Stimulated activated CD4-positive, alpha-beta T cell treated with anti-CD3 and anti-CD28 coated beads, Interleukin-12 subunit alpha, Interleukin-12 subunit beta, amount 100 ng/mL, for 48 hours (primary cell): ENCODE results near the gene KDM5C.

Experiments used
- DNase-seq, 3 donors: peaks; one replicate each; pipeline ENCODE4 v3.0.0-alpha.2; 2020; ENCODE audit warnings: low read depth in 2 of 3, low spot score in 1 of 3

The KDM5C gene

DNA sequence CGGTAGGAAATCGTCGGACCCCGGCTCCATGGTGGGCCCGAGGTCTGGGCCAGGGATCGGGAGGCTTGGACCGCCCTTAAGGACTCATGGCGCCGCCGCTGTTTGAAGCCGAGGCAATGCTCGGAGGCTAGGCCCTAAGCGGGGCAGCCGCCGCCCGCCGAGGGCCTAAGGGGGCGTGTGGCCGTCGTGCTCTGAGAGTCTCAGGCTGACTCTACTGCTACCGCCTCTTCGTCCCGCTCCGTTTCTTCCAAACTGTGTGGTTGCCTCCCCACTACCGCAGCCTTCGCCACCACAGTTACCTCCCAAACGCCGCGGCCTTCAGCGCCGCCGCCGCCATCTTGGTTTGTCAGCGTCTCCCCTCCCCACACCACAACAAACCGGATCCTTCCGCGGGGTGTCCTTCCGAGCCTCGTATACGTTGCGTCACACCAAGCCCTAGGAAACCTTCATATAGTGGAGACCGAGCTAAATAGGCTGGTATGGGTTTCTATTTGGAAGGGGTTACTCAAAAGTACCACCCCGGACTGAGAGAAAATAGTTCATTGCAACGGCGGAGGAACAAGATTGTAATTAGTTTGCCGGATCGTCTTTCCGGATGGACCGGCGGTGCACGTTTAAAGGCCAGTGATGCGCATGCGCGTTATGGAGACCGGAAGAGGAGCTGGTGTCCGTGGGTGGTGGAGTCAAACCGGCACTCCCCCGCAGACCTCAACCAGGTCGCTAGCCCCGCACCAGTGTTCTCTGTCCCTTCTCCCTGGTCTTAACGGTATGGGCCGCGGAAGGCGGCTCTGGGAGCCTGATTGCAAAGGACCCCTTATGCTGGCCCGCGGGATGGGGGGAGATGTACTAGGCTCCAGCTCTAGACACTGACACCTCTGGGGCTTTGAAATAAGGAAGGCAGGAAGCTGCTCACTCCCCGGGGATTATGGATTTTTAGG is at the start of gene KDM5C:
KDM5C (minus strand) TSS at position 348 of the 938 bp plus-strand sequence; CDS start at position 30, 318 bp downstream.
- DNase-seq: peak; percentile 80 to 85 (median 81)

DNA sequence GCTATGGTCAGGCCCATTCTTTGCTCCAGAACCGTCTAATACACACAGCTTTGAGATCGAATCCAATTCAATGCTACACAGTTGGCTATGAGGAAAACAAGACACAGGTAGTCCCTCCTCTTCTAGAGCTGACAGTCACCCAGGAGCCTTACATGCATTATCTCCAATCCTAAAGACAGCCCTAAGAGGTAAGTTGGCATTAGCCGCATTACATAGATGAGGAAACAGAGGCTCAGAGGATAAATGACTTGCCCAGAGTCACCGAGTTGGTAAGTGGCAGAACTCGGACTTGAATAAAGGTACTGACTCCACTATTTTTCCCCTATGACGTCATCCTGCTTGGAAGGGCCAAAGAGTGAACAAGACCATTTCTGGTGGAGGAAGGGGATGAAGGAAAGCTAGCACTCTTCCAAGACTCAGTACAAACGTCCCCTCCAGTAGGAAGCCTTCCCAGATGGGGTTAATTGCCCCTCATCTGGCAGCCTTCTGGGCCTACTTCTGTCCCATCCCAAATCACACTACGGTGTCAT is 47.9 kb upstream of the KDM5C start:
- no peak for DNase-seq

DNA sequence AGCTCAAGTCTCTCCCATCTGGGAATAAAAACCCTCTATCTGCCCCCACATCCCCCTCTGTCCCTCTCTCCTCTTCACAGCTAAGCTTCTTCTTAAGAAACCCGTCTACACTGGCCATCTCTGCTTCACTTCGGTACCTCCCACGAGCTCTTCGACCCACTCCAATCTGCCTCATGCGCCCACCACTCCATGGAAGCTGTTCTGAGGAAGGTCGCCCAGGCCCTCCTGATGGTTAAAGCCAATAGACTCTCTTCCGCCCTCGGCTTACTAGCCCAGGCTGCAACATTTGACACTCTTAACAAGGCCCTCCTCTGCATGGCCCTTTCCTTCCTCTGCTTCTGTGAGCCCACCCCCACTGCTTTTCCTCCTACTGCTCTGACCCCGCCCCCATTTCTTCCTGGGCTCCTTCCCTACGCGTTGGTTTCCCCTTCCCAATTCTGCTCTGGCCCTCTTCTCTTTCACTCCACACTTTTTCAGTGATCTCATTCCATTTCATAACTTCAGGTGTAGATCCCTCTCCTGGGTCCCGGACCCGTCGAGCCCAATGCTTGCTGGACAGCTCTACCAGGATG is 44.6 kb upstream of the KDM5C start:
- DNase-seq: no peak

DNA sequence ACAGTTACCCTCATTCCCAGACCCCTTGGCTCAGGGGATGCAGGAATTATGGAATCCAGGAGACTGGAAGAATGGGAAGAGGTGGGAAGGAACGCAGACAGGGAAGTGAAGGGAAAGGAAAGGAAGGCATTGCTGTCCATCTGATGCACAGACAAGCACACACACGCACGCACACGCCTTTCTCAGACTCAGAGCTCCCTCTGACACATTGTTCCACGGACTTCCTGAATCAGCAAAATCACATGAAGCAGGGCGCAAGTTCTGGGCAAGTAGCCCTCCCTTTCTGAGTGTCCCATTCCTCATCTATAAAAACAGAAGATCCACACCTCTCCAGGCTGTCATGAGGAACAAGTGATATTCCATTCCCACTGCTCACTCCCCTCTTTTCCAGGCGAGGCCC is 43.2 kb upstream of the KDM5C start:
- DNase-seq: no peak

DNA sequence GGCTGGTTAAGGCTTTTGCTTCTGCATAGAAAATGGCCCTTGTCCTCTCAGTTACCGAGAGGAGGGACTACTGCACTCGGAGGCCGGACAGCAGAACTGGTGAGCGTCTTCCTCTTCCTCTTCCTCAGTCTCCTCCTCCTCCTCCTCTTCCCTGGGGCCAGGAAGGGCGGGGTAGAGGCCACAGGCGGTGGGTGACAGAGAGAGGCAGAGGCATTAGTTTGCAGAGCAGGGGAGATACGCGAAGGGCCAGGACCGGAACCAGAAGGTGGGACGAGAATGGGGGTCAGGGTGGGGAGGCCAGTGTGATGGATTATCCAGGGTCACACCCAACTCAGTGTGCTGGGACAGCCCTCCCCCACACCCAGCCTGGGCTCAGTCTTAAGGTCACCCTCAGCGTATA is 41.9 kb upstream of the KDM5C start:
- no peak for DNase-seq

DNA sequence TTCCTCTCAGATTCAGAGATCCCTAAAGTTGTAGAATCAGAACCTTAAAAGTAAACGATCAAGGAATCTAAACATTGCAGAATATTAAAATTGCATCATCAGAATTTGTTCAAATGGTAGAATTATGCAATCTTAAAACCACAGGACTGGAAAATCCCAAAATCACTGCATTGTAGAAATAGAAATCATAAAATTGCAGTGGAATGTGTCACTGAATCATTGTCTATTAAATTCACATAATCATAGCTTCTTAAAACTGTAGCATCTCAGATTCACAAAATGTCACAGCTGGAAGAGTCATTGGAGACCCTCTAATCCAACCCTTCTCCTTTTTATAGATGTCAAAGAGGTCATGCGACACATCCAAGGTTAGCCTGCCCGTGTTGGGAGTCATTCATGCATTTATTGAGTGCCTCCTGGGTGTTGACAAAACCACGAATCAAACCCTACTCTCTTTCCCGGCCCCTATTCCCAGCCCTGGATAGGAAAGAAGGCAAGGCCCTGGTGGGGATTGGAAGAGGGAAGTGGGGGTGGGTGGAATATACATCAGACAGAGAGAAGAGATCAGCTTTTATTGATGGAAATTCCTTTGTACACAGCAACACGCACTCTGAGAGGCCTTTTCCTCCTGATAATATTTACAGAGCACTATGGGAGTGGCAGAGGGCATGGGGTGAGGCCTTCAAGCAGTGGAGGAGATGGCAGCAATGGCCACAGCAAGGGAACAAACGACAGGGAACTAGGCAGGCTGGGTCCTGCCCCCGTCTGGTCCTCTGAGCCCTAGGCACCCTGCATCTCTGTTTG is 41.0 kb upstream of the KDM5C start:
- DNase-seq: no peak

DNA sequence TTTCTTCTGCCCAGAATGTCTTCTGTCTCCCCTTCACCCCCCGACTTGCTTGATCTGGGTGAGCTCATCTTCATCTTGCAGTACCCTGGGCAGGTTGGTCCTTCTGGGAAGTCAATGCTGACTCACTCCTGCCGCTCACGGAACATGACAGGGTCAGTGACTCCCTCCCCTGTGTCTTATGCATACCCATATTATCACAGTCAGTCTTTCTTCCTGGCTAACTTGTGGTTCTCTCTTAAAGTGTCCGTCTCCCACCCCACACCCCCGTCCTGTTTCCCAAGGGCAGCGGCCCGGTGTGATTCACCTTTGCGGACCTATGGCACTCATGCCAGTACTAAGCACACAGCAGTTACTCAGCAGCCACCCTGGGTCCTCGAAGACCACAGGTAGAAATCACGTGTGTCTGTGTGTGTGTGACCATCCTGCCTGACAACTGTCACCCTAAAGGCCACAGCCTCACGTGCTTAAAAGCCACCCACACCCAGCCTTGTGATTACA is 38.6 kb upstream of the KDM5C start:
- peak; percentile 20 to 50 (median 39) for DNase-seq

DNA sequence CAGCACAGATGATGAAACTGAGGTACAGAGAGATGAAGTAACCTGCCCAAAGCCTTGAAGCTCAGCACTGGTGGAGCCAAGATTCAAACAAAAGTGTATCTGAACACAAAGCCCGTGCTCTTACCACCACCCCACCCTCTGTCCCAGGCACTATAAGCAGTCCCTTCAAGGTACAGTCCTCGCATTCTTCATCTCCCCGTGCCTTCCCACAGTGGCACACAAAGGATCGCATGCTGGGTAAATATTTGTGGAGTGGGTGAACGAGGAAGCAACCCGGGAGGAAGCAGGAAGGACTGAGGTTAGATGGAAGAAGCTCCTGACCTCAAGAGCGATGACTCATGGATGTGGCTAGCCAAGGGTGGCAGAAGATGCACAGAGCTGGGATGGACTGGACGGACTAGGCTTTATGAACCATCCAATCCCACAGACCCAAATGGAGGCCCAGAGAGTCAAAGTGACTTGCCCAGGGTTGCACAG is 37.9 kb upstream of the KDM5C start:
- DNase-seq: no peak

DNA sequence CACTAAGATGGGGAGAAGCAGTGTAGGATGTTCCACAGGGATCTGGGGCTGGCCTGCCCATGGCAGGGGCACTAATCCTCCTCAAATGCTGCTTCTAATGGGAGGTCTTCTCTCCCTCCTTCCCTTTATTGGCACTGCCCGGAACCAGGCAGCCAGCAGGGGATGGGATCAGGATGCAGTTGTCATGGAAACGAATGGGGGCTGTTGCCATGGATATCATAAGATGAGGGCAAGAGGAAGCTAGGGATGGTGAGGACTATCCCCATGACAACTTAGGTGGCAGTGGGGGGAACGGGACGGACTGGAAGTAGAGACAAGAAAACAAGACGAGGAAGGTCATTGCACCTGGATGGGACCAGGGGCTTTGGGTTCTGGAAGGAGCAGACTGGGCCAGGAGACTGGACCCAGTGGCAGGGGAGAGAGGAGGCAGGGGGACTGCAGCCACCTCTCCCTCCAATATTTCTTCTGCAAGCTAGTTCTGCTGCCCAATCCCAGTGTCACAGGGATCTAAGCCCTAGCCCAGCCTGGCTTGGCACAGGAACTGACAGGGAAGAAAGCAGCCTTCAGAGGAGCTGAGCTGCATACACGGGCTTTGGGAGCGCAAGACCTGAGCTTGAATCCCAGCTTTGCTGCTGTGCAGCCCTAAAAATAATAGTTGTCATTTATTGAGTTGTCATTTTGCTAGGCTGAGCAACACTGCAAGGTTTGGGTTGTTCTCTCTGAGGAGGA is 37.3 kb upstream of the KDM5C start:
- DNase-seq: no peak

DNA sequence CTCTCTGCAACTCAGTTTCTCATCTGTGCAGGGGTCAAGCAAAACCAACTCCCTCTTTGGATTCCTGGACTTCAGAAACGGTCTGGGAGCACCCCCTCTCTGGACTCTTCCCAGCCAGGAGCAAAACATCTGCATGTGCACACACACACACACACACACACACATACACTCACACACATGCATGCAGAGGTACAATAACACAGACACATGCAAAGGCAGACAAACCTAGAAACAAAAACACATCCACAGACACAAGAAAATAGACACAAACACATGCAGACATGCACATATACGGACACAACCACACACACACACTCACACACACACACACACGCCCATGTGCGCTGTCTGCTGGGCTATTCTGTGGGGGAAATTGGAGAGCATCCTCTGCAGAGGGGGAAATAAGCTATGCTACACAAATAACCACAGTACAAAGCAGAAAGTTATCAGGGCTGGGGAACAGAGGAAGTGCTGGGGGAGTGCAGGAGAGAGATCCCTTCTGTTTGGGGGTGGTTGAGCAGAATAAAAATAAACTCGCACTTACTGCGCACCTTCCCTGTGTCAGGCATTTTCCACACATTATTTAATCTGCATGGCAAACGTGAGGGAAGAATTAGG is 36.5 kb upstream of the KDM5C start:
- DNase-seq: no peak

DNA sequence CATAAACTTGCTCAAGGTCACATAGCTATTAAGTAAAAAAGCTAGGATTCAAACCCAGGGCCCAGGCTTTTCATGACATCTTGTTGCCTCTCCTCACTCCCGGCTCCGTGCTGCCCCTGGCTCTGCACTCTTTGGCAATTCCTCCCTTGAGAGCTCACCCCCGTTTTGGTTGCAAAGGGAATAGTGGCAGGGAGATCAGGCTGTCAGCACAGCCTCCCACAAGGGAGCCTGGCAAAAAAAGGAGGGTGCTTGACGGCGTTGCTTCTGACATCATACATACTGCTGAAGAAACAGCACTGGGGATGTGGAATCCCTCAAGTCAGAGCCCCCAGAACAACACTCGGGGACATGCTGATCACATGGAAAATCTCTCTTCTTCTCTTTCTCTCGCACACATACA is 35.8 kb upstream of the KDM5C start:
- DNase-seq: no peak

DNA sequence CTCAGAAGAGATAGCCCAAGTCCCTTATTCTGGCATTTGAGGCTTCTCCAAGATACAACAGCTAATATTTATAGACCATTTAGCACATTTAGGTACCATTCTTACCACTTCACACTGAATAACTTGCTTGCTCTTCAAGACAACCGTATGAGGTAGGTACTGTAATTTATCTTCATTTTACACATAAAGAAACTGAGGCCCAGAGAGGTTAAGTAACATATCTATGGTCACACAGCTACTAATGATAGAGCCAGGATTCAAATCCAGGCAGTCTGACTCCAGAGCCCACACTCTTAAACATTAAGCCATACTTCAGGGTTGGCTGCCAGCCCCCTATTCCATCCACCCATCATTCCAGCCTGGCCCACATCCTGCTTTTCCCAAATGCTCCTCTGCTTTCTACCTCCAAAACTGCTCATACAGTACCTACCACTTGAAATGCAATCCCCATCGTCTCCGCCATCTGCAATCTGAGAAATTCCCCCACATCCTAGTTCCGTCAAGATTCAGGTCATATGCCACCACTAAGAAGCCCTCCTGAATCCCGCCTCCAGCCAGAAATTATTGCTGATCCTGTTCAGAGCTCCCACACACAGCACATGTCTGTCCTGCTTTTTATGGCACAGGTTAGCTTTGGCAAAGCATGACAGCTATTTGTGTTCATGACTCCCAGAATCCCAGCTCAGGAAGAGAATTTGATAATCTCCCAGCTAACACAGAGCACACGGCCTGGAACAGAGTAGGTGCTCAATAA is 32.8 kb upstream of the KDM5C start:
- DNase-seq: no peak

DNA sequence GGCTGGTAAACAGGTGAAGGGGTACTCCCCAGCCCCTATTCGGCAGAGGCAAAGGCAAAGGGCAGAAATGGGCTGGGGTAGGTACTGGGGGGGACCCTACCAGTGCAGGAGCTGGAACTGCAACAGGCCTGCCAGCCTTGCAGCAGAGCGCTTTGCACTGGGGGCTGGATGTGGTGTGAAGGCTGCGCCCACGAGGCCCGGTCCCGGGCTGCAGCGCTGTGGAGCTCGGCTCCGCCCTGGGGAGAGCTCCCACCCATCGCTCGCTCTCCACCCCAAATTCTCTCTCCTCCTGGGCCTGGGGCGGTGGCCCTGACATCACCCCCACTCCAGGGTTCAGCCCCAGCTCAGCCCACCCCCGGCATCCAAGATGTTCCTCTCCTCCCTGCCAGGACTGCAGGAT is 32.2 kb upstream of the KDM5C start:
- DNase-seq: no peak

DNA sequence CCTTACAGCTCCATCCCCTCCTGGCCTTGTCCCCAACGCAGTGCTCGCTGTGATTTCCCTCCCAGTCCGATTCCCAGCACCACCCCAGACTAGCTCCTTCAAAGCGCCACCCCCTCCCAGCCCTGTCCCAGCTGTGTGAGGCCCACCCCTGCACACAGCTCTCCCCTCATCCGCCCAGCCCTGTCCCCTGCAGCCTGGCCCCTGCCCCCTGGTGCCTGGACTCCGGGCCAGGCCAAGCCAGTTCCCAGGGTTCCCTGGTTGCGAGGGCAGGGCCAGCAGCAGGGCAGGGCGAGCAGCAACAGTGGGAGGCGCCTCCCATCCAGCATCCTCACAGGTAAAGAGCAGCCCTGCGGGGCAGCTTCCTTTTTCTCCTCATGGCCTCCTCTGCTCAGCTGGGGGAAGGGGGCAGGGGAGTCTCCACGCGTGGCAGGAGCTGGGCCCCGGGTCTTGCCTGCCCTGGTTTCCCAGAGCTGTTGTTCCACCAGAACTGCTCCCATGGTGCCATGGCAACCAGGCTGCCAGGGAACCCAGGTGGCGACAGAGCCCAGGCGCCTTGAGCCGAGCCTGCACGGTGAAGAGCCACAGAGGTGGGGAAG is 31.5 kb upstream of the KDM5C start:
- no peak for DNase-seq

DNA sequence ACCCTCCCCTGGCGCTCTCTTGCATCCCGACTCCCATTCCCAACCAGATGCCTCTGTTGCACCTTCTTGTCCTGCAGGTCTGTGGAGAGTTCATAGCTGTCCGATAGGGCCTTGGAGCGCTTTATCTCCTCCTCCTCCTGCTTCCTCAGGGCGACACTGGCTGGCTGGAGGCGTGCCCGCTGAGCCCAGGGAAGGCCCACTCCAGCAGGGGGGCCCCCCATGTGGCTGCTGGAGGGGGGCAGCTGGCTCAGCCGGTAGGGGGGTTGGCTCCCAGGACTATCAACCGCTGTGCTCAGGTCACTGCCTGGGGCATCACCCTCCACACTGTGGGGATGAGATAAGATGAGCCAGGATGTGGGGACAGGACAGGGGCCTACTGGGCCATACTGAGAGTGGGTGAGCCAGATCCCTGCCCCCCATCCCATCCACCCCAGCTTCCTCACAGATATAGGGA is 30.8 kb upstream of the KDM5C start:
- DNase-seq: no peak

DNA sequence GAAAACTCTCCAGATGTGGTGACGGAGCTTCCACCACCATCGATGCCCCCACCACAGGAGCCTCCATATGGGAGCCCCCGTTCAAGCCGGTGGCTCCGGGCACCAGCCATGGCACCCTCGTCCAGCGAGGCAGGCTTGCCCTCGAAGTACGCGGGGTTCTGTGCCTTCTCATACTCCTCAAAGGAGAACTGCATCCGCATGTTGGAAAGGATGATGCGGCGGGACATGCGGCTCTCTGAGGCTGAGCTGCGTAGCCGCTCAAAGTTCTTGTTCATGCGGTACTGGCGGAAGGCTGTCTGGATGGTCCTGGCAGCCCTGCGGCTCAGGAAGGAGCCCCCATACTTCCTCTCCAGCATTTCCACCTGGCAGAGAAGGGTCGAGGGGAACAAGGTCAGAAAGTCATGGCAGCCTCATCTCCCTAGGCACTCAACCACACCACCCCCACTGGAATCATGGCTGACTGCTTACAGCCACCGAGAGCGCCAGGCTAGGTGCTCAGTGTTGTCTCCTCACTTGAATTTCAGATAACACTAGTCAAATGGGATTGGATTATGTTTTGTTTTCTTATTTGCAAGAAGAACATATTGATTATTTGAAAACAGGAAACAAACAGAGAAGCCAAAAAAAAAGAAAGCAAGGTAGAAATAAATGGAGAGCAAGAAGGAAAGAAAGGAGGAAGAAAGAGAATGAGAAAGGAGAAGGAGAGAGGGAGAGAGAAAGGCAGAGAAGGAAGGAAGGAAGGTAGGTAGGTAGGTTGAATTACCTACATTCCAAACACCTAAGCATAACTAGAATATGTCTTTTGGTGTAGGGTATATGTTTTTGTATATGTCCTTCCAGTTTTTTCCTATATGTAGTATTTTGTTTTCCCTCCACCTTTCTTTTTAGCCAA is 29.8 kb upstream of the KDM5C start:
- no peak for DNase-seq

DNA sequence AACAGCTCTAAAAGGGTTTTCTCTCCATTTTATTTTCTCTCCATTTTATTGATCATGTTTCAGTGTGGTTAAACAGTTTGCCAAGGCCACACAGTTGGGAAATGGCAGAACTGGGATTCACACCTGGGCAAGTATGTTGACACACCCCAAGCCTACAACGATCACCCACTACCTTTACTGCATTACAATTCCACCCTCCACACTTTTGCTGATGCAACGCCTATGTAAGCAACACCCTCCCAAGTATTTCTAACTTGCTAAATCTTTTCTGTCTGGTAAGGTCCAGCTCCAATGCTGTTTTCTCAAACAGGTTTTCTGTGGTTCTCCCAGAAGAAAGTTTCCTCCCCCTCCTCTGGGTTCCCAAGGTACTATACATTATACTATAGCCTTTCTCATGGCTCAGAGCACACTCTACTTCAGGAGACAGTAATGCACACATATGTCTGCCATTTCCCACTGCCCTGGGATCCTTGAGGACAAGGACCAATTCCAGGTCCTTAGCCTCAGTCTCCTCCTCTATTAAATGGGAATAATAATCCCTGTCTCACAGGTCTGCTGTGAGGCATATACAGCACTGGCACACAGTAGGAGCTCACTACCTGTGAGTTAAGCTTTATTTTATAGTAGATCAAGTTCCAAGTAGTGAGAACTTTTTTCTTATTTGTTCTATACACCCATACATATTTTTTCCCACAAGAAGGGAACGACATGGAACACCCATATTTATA is 28.4 kb upstream of the KDM5C start:
- no peak for DNase-seq
